Measurements from ENCODE around the gene SETDB1. TPM values are rescaled to one million over a fixed set of nuclear protein-coding genes. Genes with fewer than 3 reads are reported as not detected.

SETDB1 gene
- total and polyA plus RNA-seq, 11 donors, result 12.5 to 28.0 (median 16.8) TPM

- no peak for ATAC-seq
- Histone ChIP-seq H3K4me3 (peak overlapping the region in 4 of 12 donors; percentile 55 to 82 (median 72)), H3K9me3 (no peaks in the 10 kb centered on the region), H3K27me3 (no peaks in the 10 kb centered on the region), H3K36me3 (peaks cover 0 to 52% (median 48%) of the 10 kb centered on the region in 9 donors), H3K27ac (peak overlapping the region in 7 of 12 donors; percentile 11 to 64 (median 52)), H3K4me1 (peaks cover 12 to 81% (median 43%) of the 10 kb centered on the region in 12 donors)
- intact Hi-C loops (cut with DNase I), result no loop called here
- 47 to 66% (median 54%) methylated on average over 2 of the region's 2 CpGs for WGBS, 4 donors
- DNase-seq, result no peak
- TF ChIP-seq POLR2A (IDR thresholded peaks at IDR 0.05) (no peak), CTCF (IDR thresholded peaks at IDR 0.05) (no peak)
Observed at GRCh38 chr1:151002611-151003010, 76.4 kb downstream of the SETDB1 start.

- peaks cover 12 to 86% (median 48%) of the 10 kb centered on the region in 12 donors for H3K4me1 ChIP-seq
- peak overlapping the region in 11 of 12 donors; percentile 6 to 64 (median 49) for H3K27ac ChIP-seq
- intact Hi-C loops (cut with DNase I), result no loop called here
Observed at GRCh38 chr1:151003180-151003579, 77.0 kb downstream of the SETDB1 start.

GRCh38 chr1:151005729-151006319, 79.7 kb downstream of the SETDB1 start:
- 4 to 13% (median 9%) methylated on average over 4 of the region's 4 CpGs for WGBS, 4 donors
- intact Hi-C loops (cut with DNase I), result loop anchor here in 5 of 10 donors (1.0 to 5.0 kb wide), 5 partner anchors 29 to 141 kb away; partner anchors contain the start of genes CDC42SE1 (in 4 of the 5), C1orf56 (in 1 of the 5), GABPB2 (in 1 of the 5) and SEMA6C (in 1 of the 5)
- Histone ChIP-seq H3K4me1 (peaks cover 12 to 89% (median 59%) of the 10 kb centered on the region in 12 donors), H3K27me3 (no peaks in the 10 kb centered on the region), H3K36me3 (peaks cover 0 to 25% (median 18%) of the 10 kb centered on the region in 9 donors), H3K4me3 (peak overlapping the region; percentile 36 to 84 (median 66)), H3K9me3 (no peaks in the 10 kb centered on the region), H3K27ac (peak overlapping the region; percentile 80 to 96 (median 91))
- TF ChIP-seq POLR2A (IDR thresholded peaks at IDR 0.05) (no peak), CTCF (IDR thresholded peaks at IDR 0.05) (no peak)
- DNase-seq (no peak), ATAC-seq (no peak)

More at GRCh38 chr1:151003180-151003579, 77.0 kb downstream of the SETDB1 start:
- Histone ChIP-seq H3K36me3 (peaks cover 0 to 46% (median 42%) of the 10 kb centered on the region in 9 donors), H3K4me3 (peak overlapping the region in 9 of 12 donors; percentile 55 to 84 (median 73)), H3K9me3 (no peaks in the 10 kb centered on the region), H3K27me3 (no peaks in the 10 kb centered on the region)
- ATAC-seq (no peak), DNase-seq (no peak)
- TF ChIP-seq POLR2A (IDR thresholded peaks at IDR 0.05) (no peak), CTCF (IDR thresholded peaks at IDR 0.05) (no peak)

GRCh38 chr1:151006327-151007052, 80.3 kb downstream of the SETDB1 start, which contains the start of gene MINDY1:
Gene MINDY1, minus strand, starts transcription at chr1:151006902. Its CDS starts 4,285 bp downstream, at chr1:151002617.
- intact Hi-C loops (cut with DNase I), result loop anchor here in 5 of 10 donors (1.0 to 5.0 kb wide), 5 partner anchors 29 to 141 kb away; partner anchors contain the start of genes CDC42SE1 (in 4 of the 5), C1orf56 (in 1 of the 5), GABPB2 (in 1 of the 5) and SEMA6C (in 1 of the 5)
- H3K4me3 ChIP-seq, result peak within 1 kb of the TSS; percentile 36 to 87 (median 75)
- WGBS, 4 donors, result 0 to 2% (median 1%) methylated on average over 18 of the region's 18 CpGs
- peak within 1 kb of the TSS; percentile 80 to 96 (median 91) for H3K27ac ChIP-seq
- H3K36me3 ChIP-seq, result peaks cover 0 to 19% (median 11%) of the 10 kb centered on the region in 9 donors
- peak; percentile 72 to 83 (median 76) for DNase-seq
- peak in 1 of 2 donors; percentile 76 for TF ChIP-seq POLR2A (IDR thresholded peaks at IDR 0.05)
- TF ChIP-seq CTCF (IDR thresholded peaks at IDR 0.05), result peak in 11 of 12 donors; percentile 10 to 72 (median 39)
- H3K27me3 ChIP-seq, result no peaks in the 10 kb centered on the region
- peak; percentile 65 to 79 (median 78) for ATAC-seq
- H3K9me3 ChIP-seq, result no peaks in the 10 kb centered on the region
- peaks cover 12 to 89% (median 64%) of the 10 kb centered on the region in 12 donors for H3K4me1 ChIP-seq
